Jurkat, Clone E6-1 (cell line): Measurements from ENCODE around the gene INO80.

Experiments used
- DNase-seq: peaks from one replicate; pipeline ENCODE4 v3.0.0-alpha.2; 2011; ENCODE audit warnings: low read depth, low spot score
- H3K4me3 ChIP-seq: 2 replicates; pipeline ENCODE4 v1.5.1; 2011; ENCODE audit warnings: mild to moderate bottlenecking, low read length, control low read depth, moderate library complexity

Gene INO80

GRCh38 chr15:41019174-41019573, 96.9 kb downstream of the INO80 start:
- DNase-seq, result no peak
- H3K4me3 ChIP-seq, result no peak overlapping the region

GRCh38 chr15:41018534-41018933, 97.5 kb downstream of the INO80 start:
- no peak for DNase-seq
- no peak overlapping the region for H3K4me3 ChIP-seq

GRCh38 chr15:41017066-41017735, 98.9 kb downstream of the INO80 start:
- DNase-seq, result no peak
- H3K4me3 ChIP-seq, result no peak overlapping the region

- H3K4me3 ChIP-seq, result no peak overlapping the region
- DNase-seq, result no peak
Measured at GRCh38 chr15:41013691-41014414, 102.2 kb downstream of the INO80 start.

- DNase-seq, result no peak
Measured at GRCh38 chr15:41011055-41011815, 104.8 kb downstream of the INO80 start.

GRCh38 chr15:41010345-41010744, 105.7 kb downstream of the INO80 start:
- no peak overlapping the region for H3K4me3 ChIP-seq
- no peak for DNase-seq

More at GRCh38 chr15:41011055-41011815, 104.8 kb downstream of the INO80 start:
- H3K4me3 ChIP-seq, result no peak overlapping the region

GRCh38 chr15:41006479-41006878, 109.6 kb downstream of the INO80 start:
- no peak for DNase-seq
- no peak overlapping the region for H3K4me3 ChIP-seq

GRCh38 chr15:41004490-41004889, 111.6 kb downstream of the INO80 start:
- H3K4me3 ChIP-seq, result no peak overlapping the region
- DNase-seq, result no peak

- H3K4me3 ChIP-seq, result no peak overlapping the region
- DNase-seq, result no peak
Measured at GRCh38 chr15:41001524-41002214, 114.4 kb downstream of the INO80 start.

- DNase-seq, result no peak
- no peak overlapping the region for H3K4me3 ChIP-seq
Measured at GRCh38 chr15:40999190-40999589, 116.9 kb downstream of the INO80 start.

- peak; percentile 83 for DNase-seq
- no peak overlapping the region for H3K4me3 ChIP-seq
Measured at GRCh38 chr15:40995656-40996055, 120.4 kb downstream of the INO80 start.

GRCh38 chr15:40992825-40993224, 123.3 kb downstream of the INO80 start:
- DNase-seq, result no peak
- no peak overlapping the region for H3K4me3 ChIP-seq

- DNase-seq, result no peak
- no peak overlapping the region for H3K4me3 ChIP-seq
Measured at GRCh38 chr15:40992241-40992741, 123.8 kb downstream of the INO80 start.

- DNase-seq, result no peak
Measured at GRCh38 chr15:40991355-40991754, 124.7 kb downstream of the INO80 start.

GRCh38 chr15:40990789-40991188, 125.3 kb downstream of the INO80 start:
- DNase-seq, result no peak
- no peak overlapping the region for H3K4me3 ChIP-seq

More at GRCh38 chr15:40991355-40991754, 124.7 kb downstream of the INO80 start:
- no peak overlapping the region for H3K4me3 ChIP-seq

GRCh38 chr15:40990080-40990479, 126.0 kb downstream of the INO80 start:
- no peak overlapping the region for H3K4me3 ChIP-seq
- no peak for DNase-seq

- H3K4me3 ChIP-seq, result no peak overlapping the region
- DNase-seq, result no peak
Measured at GRCh38 chr15:40988156-40988555, 127.9 kb downstream of the INO80 start.

GRCh38 chr15:40986820-40987219, 129.3 kb downstream of the INO80 start:
- H3K4me3 ChIP-seq, result no peak overlapping the region
- DNase-seq, result no peak
